Upper lobe of left lung (tissue), 4 donors: ENCODE measurements around the gene PHKG2.

Experiments used
- POLR2AphosphoS5 ChIP-seq, 2 donors: sonication (generic); formaldehyde crosslinking; IDR thresholded peaks; one replicate each; pipeline ENCODE4 v1.5.1; 2017; ENCODE audit warnings: antibody characterized with exemption in 2 of 2
- TF ChIP-seq, protein P1 (sequence below), 6 experiments: fragments of 450-650 bp in 4 of 6; fragments of 200-600 bp in 2 of 6; sonication (generic) in 2 of 6; IDR thresholded peaks; one replicate each; pipeline ENCODE4 v1.5.1; 2016 to 2019; ENCODE audit warnings: antibody characterized with exemption in 6 of 6

DNA sequence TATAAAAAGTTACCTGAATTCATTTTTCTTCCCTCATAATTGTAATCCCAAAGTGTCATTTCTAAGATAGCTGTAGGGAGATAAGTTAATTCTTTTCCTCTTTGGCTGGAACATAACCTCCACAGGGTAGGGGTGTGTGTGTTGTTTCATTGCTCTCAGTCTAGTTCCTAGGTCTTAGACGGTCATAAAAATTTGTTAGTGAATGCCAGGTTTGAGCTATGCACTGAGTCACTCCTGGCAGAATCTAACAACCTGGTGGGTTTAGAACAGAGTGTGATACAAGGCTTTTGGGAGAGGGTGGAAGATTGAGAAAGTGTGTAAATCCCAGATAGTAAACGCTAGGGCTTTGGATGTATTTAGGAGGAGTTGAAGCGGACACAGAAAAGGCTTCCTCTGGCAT, 894 bp upstream of the PHKG2 start:
- TF ChIP-seq, protein P1, sequence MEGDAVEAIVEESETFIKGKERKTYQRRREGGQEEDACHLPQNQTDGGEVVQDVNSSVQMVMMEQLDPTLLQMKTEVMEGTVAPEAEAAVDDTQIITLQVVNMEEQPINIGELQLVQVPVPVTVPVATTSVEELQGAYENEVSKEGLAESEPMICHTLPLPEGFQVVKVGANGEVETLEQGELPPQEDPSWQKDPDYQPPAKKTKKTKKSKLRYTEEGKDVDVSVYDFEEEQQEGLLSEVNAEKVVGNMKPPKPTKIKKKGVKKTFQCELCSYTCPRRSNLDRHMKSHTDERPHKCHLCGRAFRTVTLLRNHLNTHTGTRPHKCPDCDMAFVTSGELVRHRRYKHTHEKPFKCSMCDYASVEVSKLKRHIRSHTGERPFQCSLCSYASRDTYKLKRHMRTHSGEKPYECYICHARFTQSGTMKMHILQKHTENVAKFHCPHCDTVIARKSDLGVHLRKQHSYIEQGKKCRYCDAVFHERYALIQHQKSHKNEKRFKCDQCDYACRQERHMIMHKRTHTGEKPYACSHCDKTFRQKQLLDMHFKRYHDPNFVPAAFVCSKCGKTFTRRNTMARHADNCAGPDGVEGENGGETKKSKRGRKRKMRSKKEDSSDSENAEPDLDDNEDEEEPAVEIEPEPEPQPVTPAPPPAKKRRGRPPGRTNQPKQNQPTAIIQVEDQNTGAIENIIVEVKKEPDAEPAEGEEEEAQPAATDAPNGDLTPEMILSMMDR (IDR thresholded peaks at IDR 0.05) = no peak
- TF ChIP-seq POLR2AphosphoS5 (IDR thresholded peaks at IDR 0.05) = no peak
